Measurements from ENCODE around the gene AFF3. TPM values are rescaled to one million over a fixed set of nuclear protein-coding genes. Genes with fewer than 3 reads are reported as not detected.

Gene AFF3
- total and polyA plus RNA-seq, 2 of the 8 experiments (the other 6 are each of a cell fraction or from before 2014, with no cell fraction given) = 0.27 to 3.0 TPM

- no peak for TF ChIP-seq RNF2 (IDR thresholded peaks at IDR 0.05; ENCODE audit: borderline replicate concordance, low read depth, low read length, missing control alignments, poor library complexity, severe bottlenecking)
- TF ChIP-seq CEBPB (IDR thresholded peaks at IDR 0.05; ENCODE audit: low read depth, low read length) = no peak
- no peak for TF ChIP-seq BRCA1 (IDR thresholded peaks at IDR 0.05; ENCODE audit: low read depth, low read length)
- TF ChIP-seq SP2 (IDR thresholded peaks at IDR 0.05; ENCODE audit: low read length) = no peak
- TF ChIP-seq TAF1 (IDR thresholded peaks at IDR 0.05; ENCODE audit: low read depth, low read length) = no peak
- no peak for TF ChIP-seq JUND (IDR thresholded peaks at IDR 0.05; ENCODE audit: low read length)
- no peak for TF ChIP-seq CHD7 (IDR thresholded peaks at IDR 0.05; ENCODE audit: insufficient replicate concordance, low read length)
These were observed 464.6 kb downstream of the AFF3 start (continued) for GRCh38 chr2:99677814-99678213.
